Measurements from ENCODE around the gene OVCH2. TPM values are rescaled to one million over a fixed set of nuclear protein-coding genes. Genes with fewer than 3 reads are reported as not detected.
"Not testable (repeated sequence)": the region's sequence is repeated elsewhere in the genome, so short reads cannot be mapped to it uniquely, and the experiment has no call there.

Gene OVCH2
- polyA plus RNA-seq, 2 donors, result 0.06 to 0.14 TPM

DNA sequence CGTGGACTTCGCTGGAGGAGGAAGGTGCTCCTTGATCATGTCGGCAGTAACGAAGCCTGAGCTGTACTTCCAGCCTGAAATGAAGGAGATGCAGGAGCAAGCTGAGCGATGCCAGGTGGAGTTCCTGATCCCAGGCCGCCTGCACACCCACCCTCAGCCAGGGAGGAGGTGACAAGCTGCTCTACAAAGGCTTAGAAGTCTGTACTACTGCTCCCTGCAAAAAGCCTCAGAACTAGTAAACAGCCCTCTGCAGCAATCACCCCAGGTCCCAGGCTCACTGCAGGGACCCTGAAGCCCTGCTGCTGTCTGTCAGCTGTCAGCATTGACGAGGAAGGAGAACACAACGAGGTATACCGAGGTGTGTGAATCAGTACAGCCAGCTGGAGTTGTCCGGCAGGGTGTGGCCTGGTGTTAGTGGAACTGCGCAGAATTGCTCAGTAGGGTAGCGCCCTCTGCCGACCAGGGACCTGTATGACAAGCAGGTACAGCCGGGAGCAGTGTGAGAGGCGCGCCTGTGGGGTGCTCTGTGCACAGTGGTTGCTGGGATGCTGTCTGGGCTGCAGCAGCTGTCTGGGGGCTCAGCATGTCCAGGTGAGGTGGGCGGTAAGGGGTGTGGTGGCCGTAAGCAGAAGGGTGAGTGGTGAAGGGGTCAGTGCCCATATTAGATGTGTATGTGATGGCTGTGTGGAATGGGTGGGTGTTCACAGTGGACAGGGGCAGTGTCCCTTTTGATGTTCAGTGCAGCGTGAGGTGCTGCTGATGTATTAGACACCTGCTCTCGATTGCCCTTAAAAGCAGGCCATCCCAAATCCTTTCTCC, 40.6 kb downstream of the OVCH2 start:
- Histone ChIP-seq H3K4me1 (ENCODE audit: control insufficient read depth in 2 of 2, insufficient read depth in 2 of 2, low read length in 1 of 2) (peaks cover 0 to 4% of the 10 kb centered on the region in 2 donors), H3K27me3 (ENCODE audit: control insufficient read depth in 1 of 2, insufficient read depth in 2 of 2, low read length in 2 of 2) (no peaks in the 10 kb centered on the region), H3K4me3 (ENCODE audit: low read depth in 1 of 2, low read length in 2 of 2) (no peak overlapping the region), H3K9me3 (ENCODE audit: control insufficient read depth in 2 of 2, insufficient read depth in 1 of 2, low read depth in 1 of 2, low read length in 1 of 2) (no peaks in the 10 kb centered on the region), H3K36me3 (ENCODE audit: control insufficient read depth in 2 of 2, insufficient read depth in 2 of 2, low read length in 1 of 2) (peaks cover 4 to 5% of the 10 kb centered on the region in 2 donors), H3K27ac (ENCODE audit: low read depth in 2 of 2, low read length in 1 of 2) (no peak overlapping the region)
- WGBS, 2 donors, result 49 to 54% methylated on average over 20 of the region's 20 CpGs

DNA sequence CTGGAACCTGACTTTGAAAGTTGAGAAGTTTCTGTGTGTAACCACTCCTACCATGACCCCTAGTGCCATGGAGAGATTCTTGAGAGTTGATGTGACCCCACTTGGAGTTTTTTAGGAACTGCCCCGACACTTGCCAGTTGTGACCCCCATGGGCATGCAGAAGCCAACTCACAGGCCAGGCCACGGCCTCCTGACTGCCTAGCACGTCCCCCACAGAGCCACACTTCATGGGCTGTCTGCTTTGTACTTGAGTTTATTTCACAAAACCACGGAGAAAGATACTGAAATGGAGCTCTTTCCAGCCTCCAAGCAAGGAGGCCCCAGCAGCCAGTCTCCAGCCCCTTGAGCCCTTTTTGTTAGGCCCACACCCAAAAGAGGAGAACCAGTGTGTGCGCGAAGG, 41.4 kb downstream of the OVCH2 start:
- no peaks in the 10 kb centered on the region for H3K9me3 ChIP-seq (ENCODE audit: control insufficient read depth in 2 of 2, insufficient read depth in 1 of 2, low read depth in 1 of 2, low read length in 1 of 2)
- no peaks in the 10 kb centered on the region for H3K27me3 ChIP-seq (ENCODE audit: control insufficient read depth in 1 of 2, insufficient read depth in 2 of 2, low read length in 2 of 2)
- no peak overlapping the region for H3K27ac ChIP-seq (ENCODE audit: low read depth in 2 of 2, low read length in 1 of 2)
- WGBS, 2 donors, result 75 to 91% methylated on average over 6 of the region's 6 CpGs
- no peak overlapping the region for H3K4me3 ChIP-seq (ENCODE audit: low read depth in 1 of 2, low read length in 2 of 2)
- H3K36me3 ChIP-seq (ENCODE audit: control insufficient read depth in 2 of 2, insufficient read depth in 2 of 2, low read length in 1 of 2), result peaks cover 4 to 5% of the 10 kb centered on the region in 2 donors
- peaks cover 0 to 4% of the 10 kb centered on the region in 2 donors for H3K4me1 ChIP-seq (ENCODE audit: control insufficient read depth in 2 of 2, insufficient read depth in 2 of 2, low read length in 1 of 2)

- not testable (repeated sequence) for H3K4me1 ChIP-seq (ENCODE audit: control insufficient read depth in 2 of 2, insufficient read depth in 2 of 2, low read length in 1 of 2); H3K4me3 ChIP-seq (ENCODE audit: low read depth in 1 of 2, low read length in 2 of 2); H3K36me3 ChIP-seq (ENCODE audit: control insufficient read depth in 2 of 2, insufficient read depth in 2 of 2, low read length in 1 of 2); H3K27me3 ChIP-seq (ENCODE audit: control insufficient read depth in 1 of 2, insufficient read depth in 2 of 2, low read length in 2 of 2); H3K9me3 ChIP-seq (ENCODE audit: control insufficient read depth in 2 of 2, insufficient read depth in 1 of 2, low read depth in 1 of 2, low read length in 1 of 2); H3K27ac ChIP-seq (ENCODE audit: low read depth in 2 of 2, low read length in 1 of 2)
- 90 to 94% methylated on average over 6 to 16 of the region's 16 CpGs for WGBS, 2 donors
Measured at GRCh38 chr11:7663531-7663930, 42.7 kb downstream of the OVCH2 start.

- no peaks in the 10 kb centered on the region for H3K9me3 ChIP-seq (ENCODE audit: control insufficient read depth in 2 of 2, insufficient read depth in 1 of 2, low read depth in 1 of 2, low read length in 1 of 2)
- no peak overlapping the region for H3K4me3 ChIP-seq (ENCODE audit: low read depth in 1 of 2, low read length in 2 of 2)
- H3K27ac ChIP-seq (ENCODE audit: low read depth in 2 of 2, low read length in 1 of 2), result no peak overlapping the region
- peaks cover 11 to 35% of the 10 kb centered on the region in 2 donors for H3K36me3 ChIP-seq (ENCODE audit: control insufficient read depth in 2 of 2, insufficient read depth in 2 of 2, low read length in 1 of 2)
- 47 to 50% methylated on average over 15 of the region's 15 CpGs for WGBS, 2 donors
- no peaks in the 10 kb centered on the region for H3K27me3 ChIP-seq (ENCODE audit: control insufficient read depth in 1 of 2, insufficient read depth in 2 of 2, low read length in 2 of 2)
- H3K4me1 ChIP-seq (ENCODE audit: control insufficient read depth in 2 of 2, insufficient read depth in 2 of 2, low read length in 1 of 2), result no peaks in the 10 kb centered on the region
Measured at GRCh38 chr11:7657306-7658025, 48.8 kb downstream of the OVCH2 start.

GRCh38 chr11:7656704-7657103, 49.6 kb downstream of the OVCH2 start:
- Histone ChIP-seq H3K4me3 (ENCODE audit: low read depth in 1 of 2, low read length in 2 of 2) (no peak overlapping the region), H3K27me3 (ENCODE audit: control insufficient read depth in 1 of 2, insufficient read depth in 2 of 2, low read length in 2 of 2) (no peaks in the 10 kb centered on the region), H3K4me1 (ENCODE audit: control insufficient read depth in 2 of 2, insufficient read depth in 2 of 2, low read length in 1 of 2) (no peaks in the 10 kb centered on the region), H3K9me3 (ENCODE audit: control insufficient read depth in 2 of 2, insufficient read depth in 1 of 2, low read depth in 1 of 2, low read length in 1 of 2) (no peaks in the 10 kb centered on the region), H3K27ac (ENCODE audit: low read depth in 2 of 2, low read length in 1 of 2) (no peak overlapping the region), H3K36me3 (ENCODE audit: control insufficient read depth in 2 of 2, insufficient read depth in 2 of 2, low read length in 1 of 2) (peaks cover 17 to 43% of the 10 kb centered on the region in 2 donors)
- 86 to 88% methylated on average over 11 of the region's 11 CpGs for WGBS, 2 donors

DNA sequence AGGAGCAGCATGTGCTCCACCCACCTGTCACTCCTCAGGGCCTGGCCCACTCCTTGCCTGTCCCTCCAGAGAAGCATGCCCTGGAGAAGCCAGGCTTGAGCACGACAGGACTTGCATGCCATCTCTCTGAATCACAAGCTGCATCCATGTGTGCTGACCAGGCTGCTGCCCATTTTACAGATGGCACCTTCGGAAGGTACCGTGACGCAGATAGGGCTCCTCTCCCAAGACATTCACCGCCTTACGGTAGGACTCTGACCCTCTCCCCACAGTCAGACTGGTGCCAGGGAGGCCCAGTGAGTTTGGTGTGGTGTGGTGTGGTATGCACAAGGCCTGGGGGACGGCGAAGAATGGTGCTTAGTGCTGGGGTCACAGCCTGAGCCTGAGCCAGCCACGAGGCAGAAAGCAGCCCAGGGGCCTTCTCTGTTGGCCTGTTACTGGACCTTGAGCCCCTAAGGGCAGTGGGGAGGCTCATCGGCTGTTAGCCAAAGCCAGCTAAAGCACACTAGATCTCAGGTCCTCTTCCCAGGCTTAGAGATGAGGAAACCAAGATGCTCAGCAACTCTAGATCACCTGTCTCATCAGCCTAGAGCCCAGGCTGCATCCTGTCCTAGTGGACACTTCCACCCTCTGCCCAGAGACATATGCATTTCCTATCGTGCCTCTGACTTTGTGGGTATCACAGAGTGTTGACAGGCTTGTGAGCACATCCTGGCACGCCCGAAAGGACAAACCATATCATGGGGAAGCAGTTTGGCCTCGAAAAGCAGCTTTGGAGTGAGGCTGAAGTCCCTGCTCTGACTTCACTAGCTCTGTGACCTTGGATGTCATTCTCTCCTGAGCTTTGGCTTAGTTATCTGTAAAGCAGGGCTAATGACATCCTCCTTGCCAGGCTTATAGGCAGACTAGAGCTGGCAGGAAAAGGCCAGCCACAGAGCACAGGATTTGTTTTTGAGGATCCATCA, 50.7 kb downstream of the OVCH2 start:
- H3K4me1 ChIP-seq (ENCODE audit: control insufficient read depth in 2 of 2, insufficient read depth in 2 of 2, low read length in 1 of 2), result no peaks in the 10 kb centered on the region
- H3K27ac ChIP-seq (ENCODE audit: low read depth in 2 of 2, low read length in 1 of 2), result no peak overlapping the region
- no peak overlapping the region for H3K4me3 ChIP-seq (ENCODE audit: low read depth in 1 of 2, low read length in 2 of 2)
- H3K9me3 ChIP-seq (ENCODE audit: control insufficient read depth in 2 of 2, insufficient read depth in 1 of 2, low read depth in 1 of 2, low read length in 1 of 2), result no peaks in the 10 kb centered on the region
- H3K27me3 ChIP-seq (ENCODE audit: control insufficient read depth in 1 of 2, insufficient read depth in 2 of 2, low read length in 2 of 2), result no peaks in the 10 kb centered on the region
- 79% methylated on average over 14 of the region's 14 CpGs for WGBS, 2 donors
- H3K36me3 ChIP-seq (ENCODE audit: control insufficient read depth in 2 of 2, insufficient read depth in 2 of 2, low read length in 1 of 2), result peaks cover 17 to 50% of the 10 kb centered on the region in 2 donors

DNA sequence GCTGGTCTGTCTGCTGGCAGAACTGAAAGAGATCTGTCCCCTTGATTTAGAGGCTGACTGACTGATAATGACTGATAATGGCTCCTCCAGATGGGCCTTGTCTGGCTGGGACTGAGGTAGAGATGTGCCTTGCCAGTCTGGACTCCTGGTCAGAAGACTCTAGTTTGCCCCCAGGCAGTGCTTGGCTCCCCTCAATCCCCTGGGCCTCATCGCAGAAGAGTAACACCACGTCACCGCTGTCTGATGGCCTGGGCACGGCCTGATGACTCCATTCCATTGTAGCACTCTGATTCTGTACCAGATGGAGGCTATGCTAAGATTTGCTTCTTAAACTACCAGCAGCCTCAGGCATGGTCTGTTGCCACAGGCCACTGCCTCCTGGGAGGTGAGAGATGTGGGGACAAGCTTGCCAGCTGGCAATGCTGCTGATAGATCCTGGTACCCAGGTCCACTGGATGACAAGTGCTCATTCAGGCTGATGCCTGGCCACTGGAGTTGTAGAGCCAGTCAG, 52.0 kb downstream of the OVCH2 start:
- Histone ChIP-seq H3K27me3 (ENCODE audit: control insufficient read depth in 1 of 2, insufficient read depth in 2 of 2, low read length in 2 of 2) (no peaks in the 10 kb centered on the region), H3K36me3 (ENCODE audit: control insufficient read depth in 2 of 2, insufficient read depth in 2 of 2, low read length in 1 of 2) (peaks cover 21 to 56% of the 10 kb centered on the region in 2 donors), H3K4me1 (ENCODE audit: control insufficient read depth in 2 of 2, insufficient read depth in 2 of 2, low read length in 1 of 2) (no peaks in the 10 kb centered on the region), H3K9me3 (ENCODE audit: control insufficient read depth in 2 of 2, insufficient read depth in 1 of 2, low read depth in 1 of 2, low read length in 1 of 2) (no peaks in the 10 kb centered on the region), H3K27ac (ENCODE audit: low read depth in 2 of 2, low read length in 1 of 2) (no peak overlapping the region), H3K4me3 (ENCODE audit: low read depth in 1 of 2, low read length in 2 of 2) (no peak overlapping the region)
- WGBS, 2 donors, result 82 to 86% methylated on average over 4 of the region's 4 CpGs

- no peaks in the 10 kb centered on the region for H3K4me1 ChIP-seq (ENCODE audit: control insufficient read depth in 2 of 2, insufficient read depth in 2 of 2, low read length in 1 of 2)
- no peaks in the 10 kb centered on the region for H3K27me3 ChIP-seq (ENCODE audit: control insufficient read depth in 1 of 2, insufficient read depth in 2 of 2, low read length in 2 of 2)
- WGBS, 2 donors, result 86 to 89% methylated on average over 9 of the region's 9 CpGs
- no peak overlapping the region for H3K27ac ChIP-seq (ENCODE audit: low read depth in 2 of 2, low read length in 1 of 2)
- H3K9me3 ChIP-seq (ENCODE audit: control insufficient read depth in 2 of 2, insufficient read depth in 1 of 2, low read depth in 1 of 2, low read length in 1 of 2), result no peaks in the 10 kb centered on the region
- H3K36me3 ChIP-seq (ENCODE audit: control insufficient read depth in 2 of 2, insufficient read depth in 2 of 2, low read length in 1 of 2), result peaks cover 21 to 54% of the 10 kb centered on the region in 2 donors
- no peak overlapping the region for H3K4me3 ChIP-seq (ENCODE audit: low read depth in 1 of 2, low read length in 2 of 2)
Measured at GRCh38 chr11:7651700-7652099, 54.6 kb downstream of the OVCH2 start.

- WGBS, 2 donors, result 71 to 77% methylated on average over 5 of the region's 5 CpGs
Measured at GRCh38 chr11:7651140-7651551, 55.1 kb downstream of the OVCH2 start.

More at GRCh38 chr11:7651140-7651551, 55.1 kb downstream of the OVCH2 start:
- Histone ChIP-seq H3K9me3 (ENCODE audit: control insufficient read depth in 2 of 2, insufficient read depth in 1 of 2, low read depth in 1 of 2, low read length in 1 of 2) (no peaks in the 10 kb centered on the region), H3K27me3 (ENCODE audit: control insufficient read depth in 1 of 2, insufficient read depth in 2 of 2, low read length in 2 of 2) (no peaks in the 10 kb centered on the region), H3K27ac (ENCODE audit: low read depth in 2 of 2, low read length in 1 of 2) (no peak overlapping the region), H3K36me3 (ENCODE audit: control insufficient read depth in 2 of 2, insufficient read depth in 2 of 2, low read length in 1 of 2) (peaks cover 21 to 54% of the 10 kb centered on the region in 2 donors), H3K4me1 (ENCODE audit: control insufficient read depth in 2 of 2, insufficient read depth in 2 of 2, low read length in 1 of 2) (no peaks in the 10 kb centered on the region), H3K4me3 (ENCODE audit: low read depth in 1 of 2, low read length in 2 of 2) (no peak overlapping the region)
